ENCODE results near the gene CMTM8.

Gene CMTM8

DNA sequence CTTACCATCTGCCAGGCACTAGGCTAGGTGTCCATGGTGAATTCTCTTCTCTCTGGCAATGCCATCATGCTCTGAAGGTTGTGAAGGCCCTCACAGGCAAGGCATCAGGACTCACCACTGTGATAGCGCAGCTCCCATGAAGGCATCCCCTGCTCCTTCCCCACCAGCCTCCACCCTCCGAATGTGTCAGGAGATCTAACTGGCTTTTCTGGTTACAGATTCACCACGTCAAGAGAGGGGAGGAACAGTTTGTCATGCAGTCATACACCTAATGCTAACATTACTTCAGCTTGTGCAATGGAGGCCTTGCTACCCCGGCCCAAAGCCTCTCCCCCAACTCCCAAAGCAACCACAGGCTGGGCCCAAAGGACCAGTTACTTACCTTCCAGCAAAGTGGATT is 8.9 kb upstream of the CMTM8 start:
- H3K9ac ChIP-seq (ENCODE audit: insufficient read length, low read depth): no peak overlapping the region
- TF ChIP-seq YY1 (IDR thresholded peaks at IDR 0.05; ENCODE audit: insufficient read depth, insufficient read length) (no peak), ZNF274 (IDR thresholded peaks at IDR 0.05; ENCODE audit: low read depth, low read length) (no peak), SUZ12 (IDR thresholded peaks at IDR 0.05; ENCODE audit: extremely low read depth, insufficient read depth, insufficient read length) (no peak)
- DNase-seq (ENCODE audit: low read depth, low spot score): no peak
- H3K4me1 ChIP-seq (ENCODE audit: insufficient read depth, insufficient read length): no peaks in the 10 kb centered on the region
- H3K27me3 ChIP-seq (ENCODE audit: insufficient read depth, insufficient read length): no peaks in the 10 kb centered on the region
- H3K36me3 ChIP-seq (ENCODE audit: insufficient read depth, insufficient read length, low read length): no peaks in the 10 kb centered on the region
- H3K9me3 ChIP-seq (ENCODE audit: insufficient read depth, low read length): no peaks in the 10 kb centered on the region; the same call in 1 of the 2 replicates
- H3K4me3 ChIP-seq (ENCODE audit: insufficient read length, low read depth): no peak overlapping the region

DNA sequence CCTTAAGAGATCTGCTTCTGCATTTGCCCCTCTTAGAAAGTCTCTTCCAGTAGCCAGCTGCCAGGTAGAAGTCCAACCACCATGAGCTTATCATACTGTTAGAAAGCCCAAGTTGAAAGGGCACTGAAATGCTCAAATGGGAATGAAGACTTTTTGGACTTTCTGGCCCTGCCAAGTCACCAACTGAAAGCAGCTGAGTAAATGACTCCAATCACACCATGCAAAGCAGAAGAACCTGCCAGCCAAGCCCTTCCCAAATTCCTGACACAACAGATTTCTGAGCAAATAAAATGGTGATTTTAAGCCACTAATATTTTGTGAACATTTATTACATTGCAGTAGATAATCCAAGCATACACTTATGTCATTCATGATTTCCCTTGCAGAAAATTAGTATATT is 2.1 kb upstream of the CMTM8 start:
- Histone ChIP-seq H3K4me3 (ENCODE audit: insufficient read length, low read depth) (no peak overlapping the region), H3K4me1 (ENCODE audit: insufficient read depth, insufficient read length) (peaks cover 7% of the 10 kb centered on the region), H3K9ac (ENCODE audit: insufficient read length, low read depth) (no peak overlapping the region), H3K27me3 (ENCODE audit: insufficient read depth, insufficient read length) (peaks cover 38% of the 10 kb centered on the region), H3K9me3 (ENCODE audit: insufficient read depth, low read length) (peaks cover 16% of the 10 kb centered on the region), H3K36me3 (ENCODE audit: insufficient read depth, insufficient read length, low read length) (no peaks in the 10 kb centered on the region)
- no peak for DNase-seq (ENCODE audit: low read depth, low spot score)
- TF ChIP-seq ZNF274 (IDR thresholded peaks at IDR 0.05; ENCODE audit: low read depth, low read length) (no peak), YY1 (IDR thresholded peaks at IDR 0.05; ENCODE audit: insufficient read depth, insufficient read length) (no peak), SUZ12 (IDR thresholded peaks at IDR 0.05; ENCODE audit: extremely low read depth, insufficient read depth, insufficient read length) (no peak)

- Histone ChIP-seq H3K4me1 (ENCODE audit: insufficient read depth, insufficient read length) (peaks cover 7% of the 10 kb centered on the region), H3K9ac (ENCODE audit: insufficient read length, low read depth) (peak overlapping the region; percentile 62), H3K4me3 (ENCODE audit: insufficient read length, low read depth) (peak overlapping the region; percentile 54), H3K27me3 (ENCODE audit: insufficient read depth, insufficient read length) (peaks cover 38% of the 10 kb centered on the region), H3K36me3 (ENCODE audit: insufficient read depth, insufficient read length, low read length) (no peaks in the 10 kb centered on the region), H3K9me3 (ENCODE audit: insufficient read depth, low read length) (peaks cover 16% of the 10 kb centered on the region)
- DNase-seq (ENCODE audit: low read depth, low spot score): no peak
- TF ChIP-seq ZNF274 (IDR thresholded peaks at IDR 0.05; ENCODE audit: low read depth, low read length) (no peak), YY1 (IDR thresholded peaks at IDR 0.05; ENCODE audit: insufficient read depth, insufficient read length) (no peak), SUZ12 (IDR thresholded peaks at IDR 0.05; ENCODE audit: extremely low read depth, insufficient read depth, insufficient read length) (no peak)
These were observed 619 bp upstream of the CMTM8 start for GRCh38 chr3:32237670-32238452.

DNA sequence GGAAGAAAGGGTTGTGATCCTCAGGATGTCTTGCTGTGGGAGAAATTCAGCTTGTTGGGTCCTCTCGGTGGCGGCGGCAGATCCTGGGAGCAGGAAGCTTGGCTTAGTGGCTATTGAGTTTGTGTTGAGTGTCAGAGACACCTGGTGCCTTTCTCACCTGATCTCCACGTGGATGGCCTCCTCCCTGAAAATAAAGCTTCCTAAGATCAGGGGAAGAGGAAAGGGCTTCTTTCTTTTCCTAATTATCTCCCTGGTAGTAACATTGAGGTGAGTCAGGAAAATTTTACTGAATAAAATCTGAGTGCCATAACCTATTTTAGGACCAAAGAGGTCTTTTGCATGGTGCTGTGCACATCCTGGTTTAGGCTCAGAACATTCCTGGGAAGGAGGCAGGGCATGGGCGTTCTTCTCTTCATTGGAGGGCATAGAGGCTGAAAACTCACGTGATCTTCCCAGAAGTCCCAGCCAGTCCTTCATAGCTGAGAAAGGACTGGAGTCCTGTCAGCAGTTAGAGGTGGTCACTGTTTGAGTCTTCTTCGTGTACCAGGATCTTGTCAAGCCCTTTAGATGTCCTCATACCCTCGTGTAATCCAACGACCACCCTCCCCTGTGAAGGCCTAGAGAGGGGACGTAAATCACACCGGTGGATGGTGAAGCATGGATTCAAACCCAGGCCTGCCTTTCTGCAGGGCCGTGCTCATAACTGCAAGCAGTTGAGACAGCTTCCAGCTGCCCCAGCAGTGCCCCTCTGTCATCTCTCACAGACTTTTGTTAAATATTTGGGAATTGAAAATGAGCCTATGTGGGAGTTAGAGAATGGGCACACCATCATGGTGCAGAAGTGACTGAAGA is 1.1 kb downstream of the CMTM8 start:
- Histone ChIP-seq H3K36me3 (ENCODE audit: insufficient read depth, insufficient read length, low read length) (no peaks in the 10 kb centered on the region), H3K9me3 (ENCODE audit: insufficient read depth, low read length) (peaks cover 16% of the 10 kb centered on the region), H3K9ac (ENCODE audit: insufficient read length, low read depth) (peak overlapping the region; percentile 81), H3K27me3 (ENCODE audit: insufficient read depth, insufficient read length) (peaks cover 38% of the 10 kb centered on the region), H3K4me3 (ENCODE audit: insufficient read length, low read depth) (peak overlapping the region; percentile 67), H3K4me1 (ENCODE audit: insufficient read depth, insufficient read length) (peaks cover 7% of the 10 kb centered on the region)
- TF ChIP-seq YY1 (IDR thresholded peaks at IDR 0.05; ENCODE audit: insufficient read depth, insufficient read length): no peak
- DNase-seq (ENCODE audit: low read depth, low spot score): no peak

- no peak overlapping the region for H3K4me3 ChIP-seq (ENCODE audit: insufficient read length, low read depth)
- no peak for DNase-seq (ENCODE audit: low read depth, low spot score)
- H3K9me3 ChIP-seq (ENCODE audit: insufficient read depth, low read length): peaks cover 16% of the 10 kb centered on the region
- peaks cover 38% of the 10 kb centered on the region for H3K27me3 ChIP-seq (ENCODE audit: insufficient read depth, insufficient read length)
- peaks cover 7% of the 10 kb centered on the region for H3K4me1 ChIP-seq (ENCODE audit: insufficient read depth, insufficient read length)
- no peak overlapping the region for H3K9ac ChIP-seq (ENCODE audit: insufficient read length, low read depth)
- H3K36me3 ChIP-seq (ENCODE audit: insufficient read depth, insufficient read length, low read length): no peaks in the 10 kb centered on the region
- TF ChIP-seq YY1 (IDR thresholded peaks at IDR 0.05; ENCODE audit: insufficient read depth, insufficient read length) (no peak), ZNF274 (IDR thresholded peaks at IDR 0.05; ENCODE audit: low read depth, low read length) (no peak), SUZ12 (IDR thresholded peaks at IDR 0.05; ENCODE audit: extremely low read depth, insufficient read depth, insufficient read length) (no peak)
These were observed 1.7 kb downstream of the CMTM8 start for GRCh38 chr3:32240159-32240545.

GRCh38 chr3:32241100-32241499 is 2.6 kb downstream of the CMTM8 start:
- Histone ChIP-seq H3K4me1 (ENCODE audit: insufficient read depth, insufficient read length) (peaks cover 7% of the 10 kb centered on the region), H3K9ac (ENCODE audit: insufficient read length, low read depth) (no peak overlapping the region), H3K27me3 (ENCODE audit: insufficient read depth, insufficient read length) (peaks cover 37% of the 10 kb centered on the region), H3K4me3 (ENCODE audit: insufficient read length, low read depth) (no peak overlapping the region), H3K9me3 (ENCODE audit: insufficient read depth, low read length) (peaks cover 10% of the 10 kb centered on the region), H3K36me3 (ENCODE audit: insufficient read depth, insufficient read length, low read length) (no peaks in the 10 kb centered on the region)
- no peak for DNase-seq (ENCODE audit: low read depth, low spot score)
- TF ChIP-seq ZNF274 (IDR thresholded peaks at IDR 0.05; ENCODE audit: low read depth, low read length): no peak
- no peak for TF ChIP-seq SUZ12 (IDR thresholded peaks at IDR 0.05; ENCODE audit: extremely low read depth, insufficient read depth, insufficient read length)
- no peak for TF ChIP-seq YY1 (IDR thresholded peaks at IDR 0.05; ENCODE audit: insufficient read depth, insufficient read length)

DNA sequence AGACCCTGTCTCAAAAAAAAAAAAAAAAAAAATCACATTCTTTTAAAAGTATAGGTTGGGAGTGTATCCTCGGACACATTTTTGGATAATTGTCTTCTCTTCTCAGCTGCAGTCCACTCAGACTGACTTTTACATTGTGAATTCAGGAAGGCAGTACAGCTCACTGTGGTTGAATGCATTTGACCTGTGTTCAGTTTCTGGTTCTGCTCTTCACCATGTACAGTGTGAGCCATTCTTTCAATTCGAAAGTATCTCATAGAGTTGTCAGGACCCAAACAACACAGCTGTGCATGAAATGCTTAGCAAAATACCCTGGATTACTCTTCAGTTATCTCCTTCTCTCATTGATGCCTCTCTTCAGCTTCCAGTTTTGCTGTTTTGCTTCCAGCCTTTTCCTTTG is 5.0 kb downstream of the CMTM8 start:
- Histone ChIP-seq H3K36me3 (ENCODE audit: insufficient read depth, insufficient read length, low read length) (no peaks in the 10 kb centered on the region), H3K4me1 (ENCODE audit: insufficient read depth, insufficient read length) (peaks cover 5% of the 10 kb centered on the region), H3K4me3 (ENCODE audit: insufficient read length, low read depth) (no peak overlapping the region), H3K9ac (ENCODE audit: insufficient read length, low read depth) (no peak overlapping the region), H3K27me3 (ENCODE audit: insufficient read depth, insufficient read length) (peaks cover 14% of the 10 kb centered on the region), H3K9me3 (ENCODE audit: insufficient read depth, low read length) (no peaks in the 10 kb centered on the region)
- no peak for DNase-seq (ENCODE audit: low read depth, low spot score)
- TF ChIP-seq YY1 (IDR thresholded peaks at IDR 0.05; ENCODE audit: insufficient read depth, insufficient read length): no peak
- TF ChIP-seq ZNF274 (IDR thresholded peaks at IDR 0.05; ENCODE audit: low read depth, low read length): no peak
- TF ChIP-seq SUZ12 (IDR thresholded peaks at IDR 0.05; ENCODE audit: extremely low read depth, insufficient read depth, insufficient read length): no peak
